Bone marrow (tissue), 2 donors: ENCODE results near the gene FRMPD4.

Experiments used
- DNase-seq, 2 donors: peaks; one replicate each; lab custom pipeline; 2025; lab: John Stamatoyannopoulos, UW

The FRMPD4 gene

DNA sequence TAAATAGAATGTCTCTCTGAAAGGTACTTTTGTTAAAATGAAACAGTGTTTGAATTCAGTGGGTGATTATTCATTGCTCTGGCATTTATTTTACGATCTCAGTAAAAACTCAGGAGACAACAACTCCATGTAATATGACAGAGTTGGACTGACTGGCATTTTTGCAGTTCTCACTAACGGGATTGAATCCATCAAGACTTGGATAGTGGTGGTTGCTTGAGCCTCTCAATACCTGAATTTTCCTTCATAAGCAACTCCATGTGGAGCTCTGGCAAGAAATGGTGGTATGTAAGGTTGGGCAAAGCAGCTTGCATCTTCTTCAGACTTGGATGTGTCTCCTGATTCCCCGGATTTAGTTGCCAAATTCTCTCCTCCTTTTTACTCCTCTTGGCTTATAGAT is 72.7 kb downstream of the FRMPD4 start:
- no peak for DNase-seq

DNA sequence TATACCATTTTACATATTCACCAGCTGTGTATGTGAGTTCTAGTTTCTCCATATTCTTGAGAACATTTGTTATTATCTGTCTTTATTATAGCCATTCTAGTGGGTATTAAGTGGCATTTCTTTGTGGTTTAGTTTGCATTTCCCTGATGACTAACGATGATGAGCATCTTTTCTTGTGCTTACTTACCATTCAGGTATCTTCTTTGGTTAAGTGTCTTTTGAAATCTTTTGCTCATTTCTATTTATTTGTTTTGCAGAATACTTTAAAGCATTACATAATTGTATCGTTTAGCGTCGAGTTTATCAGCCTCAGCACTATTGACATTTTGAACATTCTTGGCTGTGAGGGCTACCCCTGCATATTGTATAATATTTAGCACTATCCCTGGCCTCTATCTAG is 85.4 kb downstream of the FRMPD4 start:
- DNase-seq, result no peak

DNA sequence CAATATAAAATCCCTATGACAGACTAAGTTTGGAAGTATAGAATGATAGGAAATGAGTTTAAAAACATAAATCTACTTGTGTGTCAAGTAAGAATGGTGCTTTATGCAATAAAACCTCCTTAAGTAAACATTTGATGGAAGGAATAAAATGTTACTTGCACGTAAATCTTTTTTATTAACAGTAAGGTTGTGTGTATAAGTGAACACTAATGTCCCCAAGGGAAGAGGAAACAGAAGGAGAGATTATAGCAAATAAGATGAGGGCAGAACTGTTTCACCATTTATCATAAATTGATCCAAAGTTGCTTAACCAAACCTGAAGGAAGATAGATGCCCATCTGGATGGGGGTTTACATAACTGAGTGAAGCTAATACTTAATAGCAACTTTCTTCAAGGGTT is 86.8 kb downstream of the FRMPD4 start:
- no peak for DNase-seq

DNA sequence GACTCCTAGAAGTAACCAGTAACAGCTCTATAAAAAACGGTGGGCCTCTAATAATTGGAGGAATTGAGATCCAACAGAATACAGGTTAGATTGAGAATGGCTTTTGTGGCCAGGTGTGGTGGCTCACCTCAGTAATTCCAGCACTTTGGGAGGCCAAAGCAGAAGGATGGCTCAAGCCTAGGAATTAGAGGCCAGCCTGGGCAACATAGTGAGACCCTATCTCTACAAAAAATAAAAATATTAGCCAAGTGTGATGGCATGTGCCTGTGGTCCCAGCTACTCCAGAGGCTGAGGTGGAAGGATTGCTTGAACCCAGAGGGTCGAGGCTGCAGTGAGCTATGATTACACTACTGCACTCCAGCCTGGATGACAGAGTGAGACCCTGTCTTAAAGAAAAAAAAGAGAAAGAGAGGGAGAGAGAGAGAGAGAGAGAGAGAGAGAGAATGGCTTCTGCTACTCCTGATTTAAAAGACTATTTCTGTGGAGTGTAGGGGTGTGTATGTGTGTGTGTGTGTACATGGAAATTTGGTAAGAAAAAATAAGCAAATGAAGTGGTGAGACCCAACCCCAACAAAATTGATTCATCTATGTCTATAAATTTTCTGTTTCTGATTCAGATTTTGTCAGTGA is 89.3 kb downstream of the FRMPD4 start:
- DNase-seq, result no peak

DNA sequence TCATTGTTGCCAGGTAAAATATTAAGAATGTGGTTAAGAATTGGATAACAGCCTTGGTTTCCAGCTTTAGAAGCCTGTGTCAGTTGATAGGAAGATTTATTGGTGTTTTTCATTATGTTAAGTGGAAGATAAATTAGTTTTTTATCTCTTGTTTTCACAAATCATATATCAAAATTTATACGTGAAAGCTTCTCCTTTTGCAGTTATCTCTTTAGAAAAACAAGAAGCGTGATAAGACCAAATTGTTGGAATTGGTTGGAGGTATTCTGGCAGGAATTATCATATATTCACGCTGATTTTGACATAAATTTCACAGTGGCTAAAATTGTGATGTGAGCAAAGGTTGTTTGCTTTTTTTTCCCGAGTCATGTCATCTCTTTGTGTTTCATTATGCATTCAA is 90.6 kb downstream of the FRMPD4 start:
- DNase-seq, result no peak

DNA sequence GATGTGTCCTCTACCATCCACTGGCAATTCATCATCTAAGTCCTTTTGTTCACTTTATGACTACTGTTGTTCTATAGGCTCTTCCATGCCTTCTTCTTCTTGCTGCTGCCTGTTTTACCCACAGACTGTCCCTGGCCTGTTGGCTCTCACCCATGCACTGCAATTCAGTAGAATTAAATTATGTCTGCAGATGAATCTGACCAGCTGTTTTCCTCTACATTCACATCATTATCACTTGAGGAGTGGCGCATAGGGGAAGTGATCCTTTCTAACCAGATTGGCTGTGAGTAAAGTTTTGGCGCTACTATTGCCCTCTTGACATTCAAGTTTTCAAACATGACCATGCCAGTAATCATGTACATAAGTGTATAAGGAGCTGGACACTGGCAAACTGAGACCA is 91.7 kb downstream of the FRMPD4 start:
- DNase-seq, result no peak

DNA sequence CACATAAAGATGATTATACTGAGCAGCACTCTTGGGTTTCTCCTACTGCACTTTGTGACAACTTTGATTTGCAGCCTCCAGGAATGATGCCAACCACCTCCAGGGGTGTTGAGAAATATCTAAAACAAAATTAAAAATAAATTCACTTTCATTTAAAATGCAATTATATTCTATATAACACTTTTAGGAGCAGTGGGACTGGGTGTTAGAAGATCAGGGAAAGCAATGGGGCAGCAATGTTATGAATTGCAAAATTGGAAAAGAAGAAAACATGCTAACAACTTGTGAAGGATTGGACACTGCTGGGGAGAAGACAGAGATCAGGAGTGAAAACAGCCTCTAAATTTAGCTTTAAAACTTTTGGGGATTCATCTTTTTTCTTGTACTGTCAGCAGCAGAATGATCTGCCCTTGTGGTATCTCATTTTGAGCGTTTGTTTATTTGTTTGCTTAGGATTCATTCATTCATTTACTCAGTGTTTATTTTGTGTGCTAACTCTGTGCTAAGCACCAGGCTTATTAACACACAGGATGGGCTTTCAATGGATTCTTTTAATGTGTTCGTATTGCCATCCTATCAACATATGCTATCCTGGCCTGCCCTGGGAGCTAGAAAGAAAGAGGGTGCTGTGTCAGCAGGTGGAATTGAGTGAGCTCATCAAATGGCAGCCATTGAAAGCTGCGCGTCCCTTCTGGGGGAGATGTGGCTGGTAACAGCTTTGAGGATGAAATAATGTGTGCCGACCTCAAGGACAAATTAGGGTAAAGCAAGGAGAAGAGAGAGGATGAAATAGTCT is 96.5 kb downstream of the FRMPD4 start:
- no peak for DNase-seq

DNA sequence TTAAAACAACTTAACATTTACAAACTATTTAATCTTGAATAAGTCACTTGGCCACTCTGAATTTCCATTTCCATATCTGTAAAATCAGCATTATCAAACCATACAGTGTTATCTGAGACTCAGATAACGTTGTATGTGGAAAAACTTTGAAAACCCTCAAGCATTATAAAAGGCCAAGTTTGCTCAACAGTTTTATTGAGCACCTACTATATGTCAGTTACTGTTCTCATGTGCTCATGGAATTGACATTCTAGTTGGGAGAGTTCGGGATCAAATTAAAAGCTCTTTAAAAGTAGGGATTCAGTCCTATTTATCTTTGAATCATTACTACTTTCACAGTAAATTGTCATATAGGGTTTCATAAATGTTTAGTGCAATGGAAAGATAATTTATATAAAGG is 97.9 kb downstream of the FRMPD4 start:
- no peak for DNase-seq

DNA sequence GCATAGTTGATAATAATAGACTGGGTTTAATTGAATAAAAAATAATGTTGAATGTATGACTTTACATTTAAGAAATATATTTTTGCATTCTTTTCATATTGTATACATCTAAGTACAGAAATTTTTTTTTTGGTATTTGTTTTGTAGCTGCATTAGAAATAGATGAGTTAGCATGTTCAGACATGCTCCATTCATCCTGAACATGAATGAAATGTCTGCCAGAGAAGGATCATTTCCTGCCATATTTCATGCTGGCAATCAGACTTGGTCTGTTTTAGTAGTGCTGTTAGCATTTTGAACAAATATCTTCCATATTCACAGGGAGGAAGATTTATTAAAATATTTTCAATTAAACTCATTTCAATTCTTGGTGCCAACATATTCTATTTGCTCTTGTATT is 98.9 kb downstream of the FRMPD4 start:
- DNase-seq, result no peak

DNA sequence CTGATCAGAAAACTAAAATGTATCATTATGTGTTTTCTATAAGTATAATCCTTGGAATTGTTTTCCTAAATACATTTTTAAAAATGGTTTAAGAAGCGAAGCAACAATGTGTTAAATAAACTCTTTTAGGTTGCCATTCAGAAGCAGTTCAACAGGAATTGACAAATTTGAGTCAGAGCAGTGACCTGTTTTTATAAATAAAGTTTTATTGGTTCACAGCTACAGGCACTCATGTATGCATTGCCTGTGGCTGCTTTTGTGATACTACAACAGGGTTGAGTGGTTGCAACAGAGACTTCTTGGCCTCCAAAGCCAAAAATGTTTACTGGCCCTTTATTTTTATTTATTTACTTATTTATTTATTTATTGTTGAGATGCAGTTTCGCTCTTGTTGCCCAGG is 99.5 kb downstream of the FRMPD4 start:
- no peak for DNase-seq

DNA sequence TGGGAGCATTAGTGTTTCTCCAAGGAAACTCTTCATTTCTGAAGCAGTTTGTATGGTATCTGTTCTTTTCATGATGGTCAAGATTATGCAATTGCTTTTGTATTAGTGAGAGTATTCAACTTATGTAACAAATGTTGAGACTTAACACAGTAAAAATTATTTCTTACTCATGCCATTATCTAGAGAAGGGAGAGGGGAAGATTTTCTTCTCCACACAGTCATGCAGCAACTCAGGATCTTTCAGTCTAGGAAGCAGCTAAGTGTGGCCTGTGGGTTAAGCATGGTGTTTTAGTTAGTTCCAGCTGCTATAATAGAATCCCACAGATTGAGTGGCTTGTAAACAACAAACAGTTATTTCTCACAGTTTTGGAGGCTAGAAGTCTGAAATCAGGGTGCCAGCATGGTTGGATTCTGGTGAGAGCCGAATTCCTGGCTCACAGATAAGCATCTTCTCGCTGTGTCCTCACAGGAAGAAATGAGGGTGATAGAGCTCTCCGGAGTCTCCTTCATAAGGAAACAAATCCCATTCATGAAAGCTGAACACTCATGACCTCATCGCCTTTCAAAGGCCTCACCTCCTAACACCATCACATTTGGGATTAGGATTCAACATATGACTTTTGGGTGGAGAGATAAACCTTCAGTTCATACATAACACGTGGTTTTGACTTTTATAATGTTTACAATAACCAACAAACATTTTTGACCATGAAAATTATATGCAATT is 101.2 kb downstream of the FRMPD4 start:
- DNase-seq, result no peak

DNA sequence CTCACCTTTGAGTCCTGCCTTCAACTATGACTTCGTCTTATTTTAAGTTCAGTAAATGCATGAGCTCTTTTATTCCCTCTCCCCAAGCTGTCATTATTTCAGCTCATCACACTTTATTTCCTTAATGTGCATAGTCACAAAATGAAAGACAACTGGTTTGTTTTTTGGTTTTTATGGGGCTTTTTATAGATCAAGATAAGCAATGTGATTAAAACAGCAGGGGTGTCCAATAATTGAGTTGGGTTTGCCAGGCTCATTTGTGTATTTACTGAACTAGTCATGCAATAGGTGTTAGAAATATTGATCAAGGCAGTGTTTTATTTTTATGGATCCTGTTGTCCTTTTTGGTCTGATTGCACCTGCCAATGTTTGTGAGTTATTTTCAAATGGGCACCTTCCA is 102.2 kb downstream of the FRMPD4 start:
- no peak for DNase-seq

DNA sequence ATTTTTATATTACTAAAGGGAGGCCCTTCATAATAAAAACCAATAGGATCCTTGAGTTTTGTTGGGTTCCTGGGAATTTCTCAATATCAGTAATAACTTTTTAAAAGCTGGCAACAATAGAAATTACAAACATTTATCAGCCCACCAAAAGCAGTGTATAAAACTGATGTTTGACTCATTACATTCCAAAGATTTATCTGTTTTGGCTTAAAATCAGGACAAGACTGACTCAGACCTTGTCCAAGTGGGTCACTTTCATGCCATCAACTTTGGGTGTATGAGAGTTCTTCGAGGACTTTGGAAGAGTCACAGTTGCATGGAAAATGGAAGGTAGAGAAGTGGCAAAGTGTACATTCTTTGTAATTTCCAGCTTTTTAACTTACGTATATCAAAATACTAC is 102.8 kb downstream of the FRMPD4 start:
- no peak for DNase-seq

DNA sequence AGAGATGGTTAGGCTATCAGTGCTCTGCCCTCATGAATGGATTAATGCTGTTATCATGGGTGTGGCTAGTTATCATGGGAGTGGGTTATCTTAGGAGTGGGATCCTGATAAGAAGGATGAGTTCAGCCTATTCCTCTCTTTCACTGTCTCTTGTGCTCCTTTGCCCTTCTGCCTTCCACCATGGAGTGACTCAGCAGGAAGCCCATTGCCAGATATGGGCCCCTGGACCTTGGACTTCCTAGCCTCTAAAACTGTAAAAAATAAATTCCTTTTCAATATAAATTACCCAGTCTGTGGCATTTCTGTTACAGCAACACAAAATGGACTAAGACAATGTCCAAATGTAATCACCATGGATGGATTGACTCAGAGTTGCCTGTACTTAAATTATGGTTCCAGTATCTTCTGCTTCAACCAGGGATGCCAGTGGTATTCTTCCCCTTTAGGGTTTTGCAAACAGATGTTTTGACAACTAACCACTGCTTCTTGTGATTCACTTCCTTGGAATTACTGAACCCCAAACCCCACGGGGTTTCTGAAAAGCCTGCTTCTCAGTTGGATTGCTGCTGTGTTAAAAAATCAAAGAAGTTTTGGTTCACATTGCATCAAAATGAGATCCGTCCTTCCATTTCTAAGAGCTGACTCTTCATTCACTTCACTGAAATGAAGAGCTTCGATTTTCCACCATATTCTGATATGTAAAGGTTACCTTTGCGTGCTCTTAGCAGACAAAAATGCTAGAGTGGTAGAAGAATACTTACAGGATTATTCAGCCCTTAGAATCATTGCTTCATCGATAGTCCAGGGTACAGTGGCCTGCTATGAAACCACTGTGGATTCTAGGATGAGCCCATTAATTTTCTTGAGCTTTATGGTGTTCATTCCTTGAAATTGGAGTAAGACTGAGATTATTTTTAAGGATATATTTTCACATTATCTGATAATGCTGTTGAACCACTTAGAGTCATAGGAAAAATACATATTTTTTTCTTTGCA is 107.7 kb downstream of the FRMPD4 start:
- DNase-seq, result no peak

DNA sequence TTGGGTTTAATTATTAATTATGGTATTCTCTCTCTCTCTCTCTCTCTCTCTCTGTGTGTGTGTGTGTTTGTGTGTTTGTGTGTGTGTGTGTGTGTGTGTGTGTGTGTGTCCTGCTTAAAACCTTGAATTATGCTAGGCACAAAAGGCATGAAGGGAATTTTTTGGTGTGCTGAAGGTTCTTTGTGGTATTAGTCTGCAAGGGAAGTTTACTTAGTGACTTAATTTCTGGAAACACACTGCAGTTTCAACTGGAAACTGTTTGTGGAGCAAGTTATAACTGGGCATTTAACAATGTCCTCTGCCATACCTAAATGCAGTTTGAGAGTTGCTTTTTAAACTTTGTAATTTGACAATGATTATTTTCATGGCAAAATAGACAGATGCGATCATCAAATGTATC is 111.7 kb downstream of the FRMPD4 start:
- DNase-seq, result no peak

DNA sequence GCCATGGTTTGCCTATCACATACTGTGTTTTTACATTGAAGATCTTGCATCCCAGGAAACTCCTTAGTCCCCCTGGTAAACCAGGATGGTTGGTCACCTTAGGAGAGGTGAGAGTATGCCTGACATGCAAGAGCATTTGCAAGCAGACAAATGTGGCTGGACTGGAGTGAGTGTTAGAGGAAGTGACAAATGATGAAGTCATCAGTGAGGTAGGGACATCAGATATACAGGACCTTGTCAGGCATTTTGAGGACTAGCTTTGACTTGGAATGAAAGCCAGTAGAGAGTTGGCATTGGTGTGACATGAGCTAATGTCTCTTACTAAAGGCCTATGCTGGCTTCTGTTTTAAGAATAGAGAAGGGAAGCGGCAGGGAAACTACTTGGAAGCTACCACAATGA is 124.9 kb downstream of the FRMPD4 start:
- no peak for DNase-seq

DNA sequence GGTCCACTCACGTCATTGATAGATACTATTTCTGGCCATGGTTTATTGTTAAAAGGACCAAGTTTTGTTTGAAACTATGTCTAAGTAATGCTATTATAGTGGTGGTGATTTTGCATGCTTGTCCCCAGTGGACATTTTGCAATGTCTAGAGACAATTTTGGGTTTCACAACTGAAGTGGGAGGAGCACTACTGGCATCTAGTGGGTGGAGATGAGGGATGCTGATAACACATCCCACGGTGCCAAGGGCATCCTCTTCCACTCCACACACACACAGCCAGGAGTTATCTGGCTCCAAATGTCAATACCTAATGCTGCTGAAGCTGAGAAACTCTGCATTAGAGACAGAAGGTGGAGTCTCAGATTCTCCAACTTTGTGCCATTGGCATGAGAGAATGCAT is 131.2 kb downstream of the FRMPD4 start:
- no peak for DNase-seq

DNA sequence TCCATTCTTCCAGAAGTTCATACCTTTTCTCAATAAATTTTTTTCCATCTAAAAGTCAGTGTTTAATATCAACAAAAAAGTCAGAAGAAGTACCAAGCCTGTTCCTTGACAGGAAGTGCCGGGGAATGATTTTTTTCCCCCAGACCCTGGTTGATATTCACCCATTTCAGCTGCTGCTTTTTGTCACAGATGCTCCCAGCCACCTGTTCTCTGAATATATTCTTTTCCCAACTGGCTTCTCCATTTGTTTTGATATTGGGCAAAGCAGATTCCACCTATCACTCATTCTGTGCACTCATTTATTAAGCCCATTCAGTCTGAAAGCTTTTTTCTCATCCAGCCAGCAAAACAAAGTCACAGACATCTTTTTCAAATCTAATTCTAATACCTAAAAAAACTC is 139.9 kb downstream of the FRMPD4 start:
- no peak for DNase-seq

DNA sequence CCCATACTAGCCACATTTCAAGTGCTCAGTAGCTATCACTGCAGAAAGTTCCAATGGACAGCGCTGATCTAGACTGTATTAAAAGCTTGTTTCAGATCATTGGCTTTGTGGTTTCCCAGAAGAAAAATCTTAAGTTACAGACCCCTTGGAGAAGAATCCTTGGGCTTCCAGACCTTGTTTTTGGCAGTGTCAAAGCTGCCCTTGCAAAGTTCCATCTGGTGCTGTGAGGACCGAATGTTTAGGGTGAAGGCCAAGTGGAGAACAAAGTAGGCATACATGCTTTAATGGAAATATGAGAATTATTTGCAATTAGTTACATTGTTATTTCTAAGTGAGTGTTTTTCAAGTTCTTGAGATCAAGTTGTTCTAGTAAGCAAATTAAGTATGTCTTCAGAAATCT is 144.7 kb downstream of the FRMPD4 start:
- DNase-seq, result no peak

DNA sequence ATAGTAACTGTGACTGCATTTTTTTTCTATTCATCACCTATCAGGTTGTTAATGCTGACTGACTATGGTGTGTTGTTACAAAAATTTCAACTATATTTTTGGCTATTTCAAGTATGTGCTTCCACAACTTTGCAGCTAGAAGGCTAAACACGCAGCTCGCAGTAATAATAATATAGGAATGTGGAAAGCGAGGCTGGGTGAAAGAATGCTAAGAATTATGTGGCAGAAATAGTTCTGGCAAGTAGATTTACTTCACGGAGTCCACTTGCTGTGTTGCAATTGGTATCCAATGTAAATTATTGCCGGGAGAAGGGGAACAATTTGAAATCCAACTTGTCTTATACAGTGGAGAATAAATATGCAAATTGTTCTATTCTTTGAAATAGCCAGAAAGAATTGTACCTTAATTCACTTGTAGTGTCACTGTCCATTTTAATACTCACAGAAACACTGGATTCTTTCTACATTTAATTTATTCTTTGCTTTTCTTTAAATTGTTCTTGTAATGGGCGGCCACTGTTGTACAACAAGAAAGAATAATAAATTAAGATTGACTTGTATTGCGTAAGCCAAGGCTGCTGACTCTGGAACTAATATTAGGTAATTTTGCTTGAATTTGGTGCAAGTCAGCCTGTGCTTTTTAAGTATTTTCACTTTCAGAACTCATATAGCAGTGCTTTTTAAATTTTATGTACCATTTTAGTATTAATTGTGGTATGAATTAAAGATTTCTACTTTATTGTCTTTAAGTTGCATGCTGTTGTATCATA is 154.9 kb downstream of the FRMPD4 start:
- no peak for DNase-seq

DNA sequence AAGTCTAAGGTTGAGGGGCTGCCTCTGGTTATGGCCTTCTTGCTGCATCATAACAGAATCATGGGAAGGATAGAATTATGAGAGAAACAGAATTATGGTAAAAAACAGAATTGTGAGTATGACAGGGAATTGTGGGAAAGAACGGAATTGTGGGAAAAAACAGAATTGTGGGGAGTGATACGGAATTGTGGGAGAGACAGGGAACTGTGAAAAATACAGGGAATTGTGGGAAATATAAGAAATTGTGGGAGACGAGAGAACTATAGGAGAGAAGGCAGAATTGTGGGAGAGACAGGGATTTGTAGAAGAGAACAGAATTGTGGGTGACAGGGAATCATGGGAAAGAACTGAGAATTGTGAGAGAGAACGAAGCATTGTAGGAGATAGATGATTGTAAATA is 159.1 kb downstream of the FRMPD4 start:
- DNase-seq, result no peak
